CD4-positive, CD25-positive, alpha-beta regulatory T cell (primary cell): ENCODE measurements around the gene SH2B3. TPM values are rescaled to one million over a fixed set of nuclear protein-coding genes. Genes with fewer than 3 reads are reported as not detected.
"Not testable (repeated sequence)": the region's sequence is repeated elsewhere in the genome, so short reads cannot be mapped to it uniquely, and the experiment has no call there.

Source experiments
- ATAC-seq, 2 donors: fragments of 150-1000 bp; cut with Tn5 transposase; one replicate each; pipeline ENCODE4 v1.10.0; 2021; ENCODE audit warnings: low read depth in 2 of 2, moderate number of reproducible peaks in 2 of 2, moderate library complexity in 1 of 2
- DNase-seq, 3 donors: peaks; one replicate each; pipeline versions ENCODE4 v3.0.0 to v3.0.0-alpha.2; 2012 to 2022; ENCODE audit warnings: mixed read lengths in 1 of 3
- H3K27ac ChIP-seq: one replicate; pipeline ENCODE4 v1.7.0; 2013; ENCODE audit warnings: mild to moderate bottlenecking, low read length; ENCODE audit not compliant: insufficient read depth, poor library complexity, severe bottlenecking
- H3K27me3 ChIP-seq: one replicate; pipeline ENCODE4 v1.7.0; 2013; ENCODE audit warnings: low read length; ENCODE audit not compliant: control insufficient read depth, insufficient read depth
- H3K36me3 ChIP-seq: one replicate; pipeline ENCODE4 v1.7.0; 2013; ENCODE audit warnings: mild to moderate bottlenecking, low read length, moderate library complexity; ENCODE audit not compliant: control insufficient read depth, insufficient read depth
- H3K4me1 ChIP-seq: 2 replicates; pipeline ENCODE4 v1.7.0; 2013; ENCODE audit warnings: mild to moderate bottlenecking, low read length; ENCODE audit not compliant: insufficient read depth, control insufficient read depth, poor library complexity, severe bottlenecking
- H3K4me3 ChIP-seq: one replicate; pipeline ENCODE4 v1.7.0; 2013; ENCODE audit warnings: low read depth, mild to moderate bottlenecking, low read length, moderate library complexity
- H3K9me3 ChIP-seq, 2 experiments: 1 replicate in 1 of 2; 2 replicates in 1 of 2; pipeline ENCODE4 v1.7.0; 2013; ENCODE audit warnings: low read length in 2 of 2, mild to moderate bottlenecking in 1 of 2, moderate library complexity in 1 of 2; ENCODE audit not compliant: control insufficient read depth in 2 of 2
- H3K27ac Mint-ChIP-seq, 3 donors: one replicate each; pipeline ENCODE4 v1.8.0; 2020 to 2022; ENCODE audit warnings: mild to moderate bottlenecking in 3 of 3, mixed read lengths in 3 of 3, moderate library complexity in 2 of 3
- H3K27me3 Mint-ChIP-seq: one replicate; pipeline ENCODE4 v1.8.0; 2022; ENCODE audit warnings: mild to moderate bottlenecking, mixed read lengths
- H3K36me3 Mint-ChIP-seq: one replicate; pipeline ENCODE4 v1.8.0; 2020; ENCODE audit warnings: mixed read lengths
- H3K4me1 Mint-ChIP-seq, 4 donors: one replicate each; pipeline ENCODE4 v1.8.0; 2020 to 2022; ENCODE audit warnings: mixed read lengths in 4 of 4, mild to moderate bottlenecking in 1 of 4
- H3K4me3 Mint-ChIP-seq, 4 donors: one replicate each; pipeline ENCODE4 v1.8.0; 2020 to 2022; ENCODE audit warnings: mild to moderate bottlenecking in 4 of 4, mixed read lengths in 4 of 4, moderate library complexity in 3 of 4
- H3K9me3 Mint-ChIP-seq, 7 donors: one replicate each; pipeline ENCODE4 v1.8.0; 2020 to 2022; ENCODE audit warnings: mixed read lengths in 7 of 7, mild to moderate bottlenecking in 3 of 7, moderate library complexity in 2 of 7
- polyA plus RNA-seq, 4 donors: library from polyadenylated mRNA; unstranded; fragments of 300-500 nt; fragmentation: Illumina TruSeq; gene quantifications; one replicate each; pipeline ENCODE4 v1.2.3, GENCODE V29; 2021
- total RNA-seq: library from RNA; stranded (reverse); gene quantifications from one replicate; pipeline ENCODE4 v1.2.3, GENCODE V29; 2022

The SH2B3 gene
- total and polyA plus RNA-seq, 5 donors from 2014 or later = 1.6 to 25.7 (median 3.9) TPM

DNA sequence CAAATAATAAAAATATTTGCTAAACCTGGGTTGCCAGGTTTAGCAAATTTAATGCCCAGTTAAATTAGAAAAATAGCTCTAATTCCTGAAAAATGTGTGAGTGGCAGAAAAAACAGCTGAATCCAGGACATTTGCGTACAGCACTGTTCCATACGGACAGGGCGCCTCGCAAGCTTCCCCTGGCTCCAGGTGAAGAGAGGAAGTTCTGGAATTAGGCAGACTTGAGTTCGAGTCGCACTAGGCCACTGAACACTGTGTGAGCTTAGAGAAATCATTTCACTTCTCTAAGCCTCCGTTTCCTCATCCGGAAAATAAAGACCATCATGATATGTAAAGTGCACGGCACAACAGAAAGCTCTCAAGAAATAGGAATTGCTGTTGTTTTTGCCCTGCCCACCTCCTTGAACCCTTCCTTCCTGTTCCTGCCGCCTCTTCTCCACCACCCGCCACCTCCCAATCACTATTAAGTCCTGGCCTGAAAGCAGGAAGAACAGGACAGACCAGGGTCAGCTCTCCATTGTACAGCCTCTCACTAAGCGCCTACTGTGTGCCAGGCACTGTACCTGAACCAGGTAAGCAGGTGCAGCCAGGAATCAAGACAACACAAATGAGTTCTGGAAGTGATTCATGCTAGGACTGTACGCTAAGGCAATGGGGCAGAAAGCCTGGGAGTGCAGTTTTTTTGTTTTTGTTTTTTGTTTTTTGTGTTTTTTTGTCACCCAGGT lies 36.1 kb upstream of the SH2B3 start:
- H3K4me3 ChIP-seq = peak overlapping the region; percentile 58
- peaks cover 2% of the 10 kb centered on the region for H3K27me3 ChIP-seq
- H3K4me1 ChIP-seq = peaks cover 19% of the 10 kb centered on the region
- no peak overlapping the region for H3K27ac ChIP-seq
- ATAC-seq = no peak
- H3K36me3 ChIP-seq = no peaks in the 10 kb centered on the region
- no peak for DNase-seq
- Mint-ChIP-seq H3K36me3 (no peaks in the 10 kb centered on the region), H3K4me3 (peak overlapping the region; percentile 80 to 93 (median 88)), H3K27ac (peak overlapping the region in 1 of 3 donors; percentile 62), H3K4me1 (peaks cover 0 to 35% (median 18%) of the 10 kb centered on the region in 4 donors), H3K9me3 (peaks cover 0 to 4% (median 0%) of the 10 kb centered on the region in 7 donors), H3K27me3 (peaks cover 17% of the 10 kb centered on the region)
- no peaks in the 10 kb centered on the region for H3K9me3 ChIP-seq

DNA sequence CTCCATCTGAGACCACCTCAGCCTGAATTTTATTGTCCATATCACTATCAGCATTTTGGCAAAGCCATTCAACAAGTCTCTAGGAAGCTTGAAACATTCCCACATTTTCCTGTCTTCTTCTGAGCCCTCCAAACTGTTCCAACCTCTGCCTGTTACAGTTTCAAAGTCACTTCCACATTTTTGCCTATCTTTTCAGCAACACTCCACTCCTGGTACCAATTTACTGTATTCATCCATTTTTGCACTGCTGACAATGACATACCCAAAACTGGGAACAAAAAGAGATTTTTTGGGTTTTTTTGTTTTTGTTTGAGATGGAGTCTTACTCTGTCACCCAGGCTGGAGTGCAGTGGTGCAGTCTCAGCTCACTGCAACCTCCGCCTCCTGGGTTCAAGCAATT lies 32.5 kb upstream of the SH2B3 start:
- H3K4me3 ChIP-seq, ATAC-seq, H3K27me3 Mint-ChIP-seq, H3K9me3 ChIP-seq, DNase-seq, H3K9me3 Mint-ChIP-seq, H3K36me3 Mint-ChIP-seq, H3K27me3 ChIP-seq, H3K27ac ChIP-seq, H3K36me3 ChIP-seq: not testable (repeated sequence)
- peak overlapping the region in 1 of 3 donors; percentile 14 for H3K27ac Mint-ChIP-seq
- peaks cover 14% of the 10 kb centered on the region for H3K4me1 ChIP-seq
- peak overlapping the region in 1 of 4 donors; percentile 78 for H3K4me3 Mint-ChIP-seq
- peaks cover 0 to 11% (median 1%) of the 10 kb centered on the region in 4 donors for H3K4me1 Mint-ChIP-seq

DNA sequence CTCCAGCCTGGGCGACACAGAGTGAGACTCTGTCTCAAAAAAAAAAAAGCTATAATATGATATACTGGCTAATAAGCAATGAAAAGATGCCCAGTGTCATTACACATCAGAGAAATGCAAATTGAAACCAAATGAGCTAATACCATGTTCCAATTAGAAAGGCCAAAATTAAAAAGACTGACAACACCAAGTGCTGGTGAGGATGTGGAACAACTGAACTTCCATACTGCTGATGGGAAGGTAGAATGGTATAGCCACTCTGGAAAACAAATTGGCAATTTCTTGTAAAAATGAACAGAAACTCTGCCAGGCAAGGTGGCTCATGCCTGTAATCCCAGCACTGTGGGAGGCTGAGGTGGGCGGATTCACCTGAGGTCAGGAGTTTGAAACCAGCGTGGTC lies 28.3 kb upstream of the SH2B3 start:
- H3K9me3 Mint-ChIP-seq = peaks cover 0 to 3% (median 0%) of the 10 kb centered on the region in 7 donors
- ATAC-seq (no peak), DNase-seq (no peak)

DNA sequence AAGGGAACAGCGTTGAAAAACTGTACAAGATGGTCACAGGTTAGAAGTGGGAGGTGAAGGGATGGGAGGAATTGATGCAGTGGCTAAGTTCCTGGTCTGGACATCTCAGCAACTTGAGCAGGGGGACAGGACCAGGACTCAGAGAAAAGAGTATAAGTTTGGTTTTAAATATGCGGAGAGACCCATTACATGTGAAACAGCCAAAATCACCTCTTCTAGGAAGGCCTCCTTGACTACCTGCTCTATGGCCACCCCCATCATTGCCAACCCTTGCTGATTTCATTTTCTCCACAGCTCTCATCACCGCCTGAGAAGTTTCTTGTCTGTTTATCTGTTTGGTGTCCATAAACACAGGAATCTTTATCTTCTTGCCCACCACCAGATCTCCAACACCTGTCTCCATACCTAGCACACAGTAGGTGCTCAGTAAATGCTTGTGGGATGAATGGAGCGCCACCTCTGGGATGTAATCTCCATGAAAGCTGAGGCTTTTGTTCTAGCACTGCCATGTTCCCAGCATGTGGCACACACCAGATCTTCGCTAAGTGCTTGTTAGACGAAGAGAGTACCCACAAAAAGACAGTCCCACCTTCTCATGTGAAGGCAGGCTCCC lies 25.7 kb upstream of the SH2B3 start:
- peaks cover 27% of the 10 kb centered on the region for H3K27me3 Mint-ChIP-seq
- no peaks in the 10 kb centered on the region for H3K4me1 Mint-ChIP-seq
- no peaks in the 10 kb centered on the region for H3K9me3 ChIP-seq
- no peak for ATAC-seq
- no peaks in the 10 kb centered on the region for H3K36me3 Mint-ChIP-seq
- H3K27ac ChIP-seq = no peak overlapping the region
- no peak overlapping the region for H3K4me3 ChIP-seq
- DNase-seq = no peak
- H3K27me3 ChIP-seq = no peaks in the 10 kb centered on the region
- H3K36me3 ChIP-seq = no peaks in the 10 kb centered on the region
- H3K4me3 Mint-ChIP-seq = no peak overlapping the region
- no peak overlapping the region for H3K27ac Mint-ChIP-seq
- H3K9me3 Mint-ChIP-seq = peaks cover 0 to 3% (median 0%) of the 10 kb centered on the region in 7 donors
- H3K4me1 ChIP-seq = no peaks in the 10 kb centered on the region

More for the DNA sequence above, 28.3 kb upstream of the SH2B3 start:
- Mint-ChIP-seq H3K36me3 (no peaks in the 10 kb centered on the region), H3K27ac (no peak overlapping the region), H3K27me3 (peaks cover 22% of the 10 kb centered on the region), H3K4me3 (no peak overlapping the region), H3K4me1 (no peaks in the 10 kb centered on the region)
- Histone ChIP-seq H3K4me3 (no peak overlapping the region), H3K4me1 (no peaks in the 10 kb centered on the region), H3K27ac (no peak overlapping the region), H3K27me3 (no peaks in the 10 kb centered on the region), H3K36me3 (no peaks in the 10 kb centered on the region), H3K9me3 (no peaks in the 10 kb centered on the region)

DNA sequence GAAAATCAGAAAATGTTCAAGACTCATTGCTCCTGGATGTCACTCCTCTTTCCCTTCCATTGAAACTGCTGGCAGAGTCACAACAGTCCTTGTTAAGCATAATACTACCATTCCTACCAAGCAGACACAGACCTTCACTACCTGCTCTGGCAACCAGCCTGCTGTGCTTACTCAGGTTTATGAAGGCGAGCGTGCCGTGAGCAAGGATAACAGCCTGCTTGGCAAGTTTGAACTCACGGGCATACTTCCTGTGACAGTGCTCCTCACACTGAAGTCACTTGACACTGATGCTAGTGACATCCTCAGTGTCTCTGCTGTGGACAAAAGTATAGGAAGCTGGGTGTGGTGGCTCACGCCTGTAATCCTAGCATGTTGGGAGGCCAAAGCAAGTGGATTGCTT lies 21.1 kb upstream of the SH2B3 start:
- Mint-ChIP-seq H3K27ac (no peak overlapping the region), H3K4me3 (no peak overlapping the region), H3K4me1 (no peaks in the 10 kb centered on the region), H3K36me3 (no peaks in the 10 kb centered on the region), H3K27me3 (peaks cover 30% of the 10 kb centered on the region), H3K9me3 (peaks cover 0 to 1% (median 0%) of the 10 kb centered on the region in 7 donors)
- no peaks in the 10 kb centered on the region for H3K9me3 ChIP-seq
- H3K36me3 ChIP-seq = no peaks in the 10 kb centered on the region
- no peak overlapping the region for H3K4me3 ChIP-seq
- H3K27me3 ChIP-seq = no peaks in the 10 kb centered on the region
- ATAC-seq (no peak), DNase-seq (no peak)
- H3K27ac ChIP-seq = no peak overlapping the region
- H3K4me1 ChIP-seq = no peaks in the 10 kb centered on the region

DNA sequence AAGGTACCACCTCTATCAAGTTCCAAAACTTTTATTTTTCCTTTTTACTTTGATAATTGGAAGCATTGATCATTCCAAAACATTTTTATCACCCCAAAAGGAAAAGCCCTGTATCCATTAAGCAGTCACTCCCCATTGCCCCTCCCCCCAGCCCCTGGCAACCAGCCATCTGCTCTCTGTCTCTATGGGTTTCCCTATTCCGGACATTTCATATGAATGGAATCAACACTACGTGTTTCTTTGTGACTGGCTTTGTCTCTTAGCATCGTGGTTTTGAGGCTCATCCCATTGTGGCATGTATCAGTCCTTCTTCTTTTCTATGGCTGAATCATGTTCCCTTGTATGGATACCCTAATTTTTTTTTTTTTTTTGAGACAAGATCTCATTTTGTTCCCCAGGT lies 18.8 kb upstream of the SH2B3 start:
- Histone ChIP-seq H3K27me3 (no peaks in the 10 kb centered on the region), H3K4me3 (no peak overlapping the region), H3K4me1 (no peaks in the 10 kb centered on the region), H3K36me3 (no peaks in the 10 kb centered on the region), H3K9me3 (no peaks in the 10 kb centered on the region), H3K27ac (no peak overlapping the region)
- DNase-seq (no peak), ATAC-seq (no peak)
- Mint-ChIP-seq H3K9me3 (no peaks in the 10 kb centered on the region), H3K27ac (no peak overlapping the region), H3K27me3 (peaks cover 25% of the 10 kb centered on the region), H3K36me3 (no peaks in the 10 kb centered on the region), H3K4me3 (peak overlapping the region in 1 of 4 donors; percentile 68), H3K4me1 (no peaks in the 10 kb centered on the region)

DNA sequence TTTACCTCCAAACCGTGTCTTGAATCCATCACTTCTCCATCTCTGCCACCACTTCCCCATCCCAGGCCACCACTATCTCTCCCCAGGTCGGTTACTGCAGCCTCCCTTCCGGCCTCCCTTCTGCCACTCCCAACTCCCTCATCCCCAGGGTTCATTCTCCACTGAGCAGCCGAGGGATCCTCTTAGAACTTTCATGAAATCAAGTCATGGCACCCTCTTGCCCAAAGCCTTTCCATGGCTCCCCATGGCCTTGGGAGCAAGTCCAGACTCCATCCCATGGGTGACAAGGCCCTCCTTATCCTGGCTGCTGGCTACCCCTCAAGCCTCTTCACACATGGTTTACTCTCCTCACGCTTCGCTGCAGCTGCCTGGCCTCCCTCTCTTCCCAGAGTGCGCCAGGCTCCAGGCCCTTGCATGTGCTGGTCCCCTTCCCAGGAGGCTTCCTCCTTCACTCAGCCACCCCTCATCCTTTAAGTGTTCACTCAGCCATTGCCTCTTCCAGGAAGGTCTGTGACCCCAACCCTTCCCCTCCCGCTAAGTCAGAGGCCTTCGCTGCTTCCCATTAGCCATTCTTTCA lies 17.9 kb upstream of the SH2B3 start:
- no peaks in the 10 kb centered on the region for H3K4me1 ChIP-seq
- Mint-ChIP-seq H3K4me3 (no peak overlapping the region), H3K27me3 (peaks cover 20% of the 10 kb centered on the region), H3K4me1 (no peaks in the 10 kb centered on the region), H3K36me3 (no peaks in the 10 kb centered on the region), H3K27ac (no peak overlapping the region), H3K9me3 (no peaks in the 10 kb centered on the region)
- H3K27ac ChIP-seq = no peak overlapping the region
- no peaks in the 10 kb centered on the region for H3K27me3 ChIP-seq
- no peaks in the 10 kb centered on the region for H3K9me3 ChIP-seq
- H3K4me3 ChIP-seq = no peak overlapping the region
- ATAC-seq (no peak), DNase-seq (no peak)
- no peaks in the 10 kb centered on the region for H3K36me3 ChIP-seq
